Activated T-cell treated with anti-CD3 and anti-CD28 coated beads, Interleukin-2, amount 50 U/mL, for 24 hours (primary cell): ENCODE data around the gene ASCL5.

Experiments
- DNase-seq: peaks from one replicate; pipeline ENCODE4 v3.0.0-alpha.2; 2020
- H3K27ac Mint-ChIP-seq: 2 replicates; pipeline ENCODE4 v1.8.0; 2020; ENCODE audit warnings: mild to moderate bottlenecking, mixed read lengths
- H3K27me3 Mint-ChIP-seq: 2 replicates; pipeline ENCODE4 v1.8.0; 2020; ENCODE audit warnings: mixed read lengths
- H3K36me3 Mint-ChIP-seq: 2 replicates; pipeline ENCODE4 v1.8.0; 2020; ENCODE audit warnings: low read depth, mixed read lengths
- H3K4me1 Mint-ChIP-seq: 2 replicates; pipeline ENCODE4 v1.8.0; 2020; ENCODE audit warnings: low read depth, mixed read lengths
- H3K4me3 Mint-ChIP-seq: 2 replicates; pipeline ENCODE4 v1.8.0; 2020; ENCODE audit warnings: mild to moderate bottlenecking, moderate library complexity, mixed read lengths
- H3K9me3 Mint-ChIP-seq: 2 replicates; pipeline ENCODE4 v1.8.0; 2020; ENCODE audit warnings: mixed read lengths

Gene ASCL5

GRCh38 chr1:201131398-201131797 lies 4.4 kb upstream of the ASCL5 start:
- Mint-ChIP-seq H3K27me3 (peaks cover 2% of the 10 kb centered on the region), H3K4me3 (no peak overlapping the region), H3K27ac (no peak overlapping the region)

GRCh38 chr1:201128962-201129361 lies 2.0 kb upstream of the ASCL5 start:
- H3K4me3 Mint-ChIP-seq, result no peak overlapping the region
- H3K27ac Mint-ChIP-seq, result no peak overlapping the region
- H3K4me1 Mint-ChIP-seq, result no peaks in the 10 kb centered on the region
- H3K36me3 Mint-ChIP-seq, result peaks cover 1% of the 10 kb centered on the region
- no peak for DNase-seq
- H3K27me3 Mint-ChIP-seq, result peaks cover 17% of the 10 kb centered on the region
- no peaks in the 10 kb centered on the region for H3K9me3 Mint-ChIP-seq

More at GRCh38 chr1:201131398-201131797, 4.4 kb upstream of the ASCL5 start:
- H3K36me3 Mint-ChIP-seq, result peaks cover 11% of the 10 kb centered on the region
- no peak for DNase-seq
- H3K4me1 Mint-ChIP-seq, result no peaks in the 10 kb centered on the region
- no peaks in the 10 kb centered on the region for H3K9me3 Mint-ChIP-seq

DNA sequence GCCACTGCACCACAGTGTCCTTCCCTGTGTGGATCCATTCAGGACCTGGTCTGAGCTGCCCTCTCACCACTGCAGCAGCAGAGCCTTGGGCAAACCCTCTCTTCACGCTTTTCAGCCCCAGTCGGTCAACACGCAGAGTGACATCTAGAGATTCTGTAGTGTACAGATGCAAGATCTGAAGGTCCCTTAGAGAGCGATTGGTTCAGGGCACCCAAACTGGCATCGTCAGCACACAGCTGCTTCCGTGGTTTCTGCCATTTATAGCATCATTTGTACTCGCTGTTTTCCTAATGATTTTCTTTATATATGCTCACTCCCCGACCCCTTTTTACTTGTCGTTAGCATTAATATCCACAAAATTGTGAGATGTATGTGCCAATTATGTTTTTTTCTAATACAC lies 1.5 kb upstream of the ASCL5 start:
- H3K36me3 Mint-ChIP-seq, result no peaks in the 10 kb centered on the region
- no peak overlapping the region for H3K4me3 Mint-ChIP-seq
- no peaks in the 10 kb centered on the region for H3K4me1 Mint-ChIP-seq
- no peak overlapping the region for H3K27ac Mint-ChIP-seq
- no peaks in the 10 kb centered on the region for H3K9me3 Mint-ChIP-seq
- H3K27me3 Mint-ChIP-seq, result peaks cover 20% of the 10 kb centered on the region
- DNase-seq, result no peak

DNA sequence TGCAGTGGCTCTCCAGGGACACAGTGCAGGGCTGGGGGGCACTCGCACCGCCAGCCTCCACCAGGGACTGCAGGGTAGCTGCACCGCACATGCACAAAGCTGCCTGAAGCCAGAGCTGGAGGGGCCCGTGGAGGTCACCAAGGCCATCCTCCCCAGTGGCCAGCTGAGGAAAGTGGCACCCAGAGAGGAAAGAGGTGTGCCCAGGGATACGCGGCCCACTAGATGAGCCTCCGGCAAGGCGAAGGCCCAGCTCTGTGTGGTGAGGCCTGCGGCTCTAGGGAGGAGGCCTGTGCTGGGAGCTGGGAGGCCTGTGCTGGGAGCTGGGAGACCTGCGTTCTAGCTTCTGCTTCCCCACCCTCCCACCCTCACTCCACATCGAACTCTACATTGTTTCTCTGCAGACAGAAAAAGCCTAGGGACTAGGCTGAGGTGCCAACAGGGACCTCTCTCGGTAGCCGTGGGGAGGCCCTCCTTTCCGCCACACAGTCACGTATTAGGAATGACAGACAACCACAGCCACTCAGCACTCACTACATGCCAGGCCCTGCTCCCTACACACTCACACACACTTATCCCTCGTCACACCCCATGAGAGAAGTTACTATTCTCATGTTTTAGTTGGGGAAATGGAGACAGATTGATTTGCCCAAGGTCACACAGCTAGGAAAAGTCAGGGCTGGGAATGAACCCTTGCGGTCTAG lies 921 bp upstream of the ASCL5 start:
- Mint-ChIP-seq H3K27me3 (peaks cover 23% of the 10 kb centered on the region), H3K4me3 (no peak overlapping the region), H3K36me3 (no peaks in the 10 kb centered on the region), H3K27ac (no peak overlapping the region), H3K9me3 (no peaks in the 10 kb centered on the region), H3K4me1 (no peaks in the 10 kb centered on the region)
- DNase-seq, result no peak

GRCh38 chr1:201126463-201126831 lies 537 bp downstream of the ASCL5 start:
- DNase-seq, result no peak
- Mint-ChIP-seq H3K9me3 (no peaks in the 10 kb centered on the region), H3K27ac (no peak overlapping the region), H3K4me3 (no peak overlapping the region), H3K4me1 (no peaks in the 10 kb centered on the region), H3K36me3 (no peaks in the 10 kb centered on the region), H3K27me3 (peaks cover 23% of the 10 kb centered on the region)

DNA sequence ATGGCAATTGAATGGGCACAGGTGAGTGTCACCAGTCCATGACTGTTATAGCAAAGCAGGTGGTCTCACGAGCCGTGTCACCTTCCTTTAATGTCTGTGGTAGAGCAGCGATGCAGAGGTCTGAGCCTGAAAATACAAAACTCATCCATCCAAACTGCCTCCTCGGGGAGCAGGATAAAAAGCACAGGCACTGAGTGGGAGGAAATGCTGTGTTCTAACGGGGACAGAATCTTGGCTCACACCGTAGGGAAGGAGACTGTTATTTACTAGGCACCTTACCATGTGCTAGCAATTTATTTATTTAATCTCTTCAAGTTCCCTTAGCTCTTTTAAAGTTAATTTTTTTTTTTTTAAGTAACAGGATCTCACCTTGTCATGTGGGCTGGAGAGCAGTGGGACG lies 1.2 kb downstream of the ASCL5 start:
- DNase-seq, result no peak
- H3K27me3 Mint-ChIP-seq, result peaks cover 23% of the 10 kb centered on the region
- no peak overlapping the region for H3K27ac Mint-ChIP-seq
- H3K4me3 Mint-ChIP-seq, result no peak overlapping the region
- no peaks in the 10 kb centered on the region for H3K9me3 Mint-ChIP-seq
- no peaks in the 10 kb centered on the region for H3K4me1 Mint-ChIP-seq
- no peaks in the 10 kb centered on the region for H3K36me3 Mint-ChIP-seq

GRCh38 chr1:201125019-201125418 lies 2.0 kb downstream of the ASCL5 start:
- Mint-ChIP-seq H3K9me3 (no peaks in the 10 kb centered on the region), H3K27me3 (peaks cover 23% of the 10 kb centered on the region), H3K4me1 (no peaks in the 10 kb centered on the region), H3K27ac (no peak overlapping the region), H3K36me3 (no peaks in the 10 kb centered on the region), H3K4me3 (no peak overlapping the region)
- DNase-seq, result no peak

- H3K36me3 Mint-ChIP-seq, result no peaks in the 10 kb centered on the region
- H3K4me3 Mint-ChIP-seq, result no peak overlapping the region
- DNase-seq, result no peak
- peaks cover 23% of the 10 kb centered on the region for H3K27me3 Mint-ChIP-seq
- peaks cover 6% of the 10 kb centered on the region for H3K4me1 Mint-ChIP-seq
- H3K9me3 Mint-ChIP-seq, result no peaks in the 10 kb centered on the region
- H3K27ac Mint-ChIP-seq, result no peak overlapping the region
Observed at GRCh38 chr1:201123866-201124265, 3.1 kb downstream of the ASCL5 start.

- H3K4me1 Mint-ChIP-seq, result peaks cover 6% of the 10 kb centered on the region
- H3K4me3 Mint-ChIP-seq, result no peak overlapping the region
- H3K9me3 Mint-ChIP-seq, result no peaks in the 10 kb centered on the region
- no peaks in the 10 kb centered on the region for H3K36me3 Mint-ChIP-seq
- H3K27ac Mint-ChIP-seq, result no peak overlapping the region
- peaks cover 21% of the 10 kb centered on the region for H3K27me3 Mint-ChIP-seq
- no peak for DNase-seq
Observed at GRCh38 chr1:201122321-201122957, 4.5 kb downstream of the ASCL5 start.

DNA sequence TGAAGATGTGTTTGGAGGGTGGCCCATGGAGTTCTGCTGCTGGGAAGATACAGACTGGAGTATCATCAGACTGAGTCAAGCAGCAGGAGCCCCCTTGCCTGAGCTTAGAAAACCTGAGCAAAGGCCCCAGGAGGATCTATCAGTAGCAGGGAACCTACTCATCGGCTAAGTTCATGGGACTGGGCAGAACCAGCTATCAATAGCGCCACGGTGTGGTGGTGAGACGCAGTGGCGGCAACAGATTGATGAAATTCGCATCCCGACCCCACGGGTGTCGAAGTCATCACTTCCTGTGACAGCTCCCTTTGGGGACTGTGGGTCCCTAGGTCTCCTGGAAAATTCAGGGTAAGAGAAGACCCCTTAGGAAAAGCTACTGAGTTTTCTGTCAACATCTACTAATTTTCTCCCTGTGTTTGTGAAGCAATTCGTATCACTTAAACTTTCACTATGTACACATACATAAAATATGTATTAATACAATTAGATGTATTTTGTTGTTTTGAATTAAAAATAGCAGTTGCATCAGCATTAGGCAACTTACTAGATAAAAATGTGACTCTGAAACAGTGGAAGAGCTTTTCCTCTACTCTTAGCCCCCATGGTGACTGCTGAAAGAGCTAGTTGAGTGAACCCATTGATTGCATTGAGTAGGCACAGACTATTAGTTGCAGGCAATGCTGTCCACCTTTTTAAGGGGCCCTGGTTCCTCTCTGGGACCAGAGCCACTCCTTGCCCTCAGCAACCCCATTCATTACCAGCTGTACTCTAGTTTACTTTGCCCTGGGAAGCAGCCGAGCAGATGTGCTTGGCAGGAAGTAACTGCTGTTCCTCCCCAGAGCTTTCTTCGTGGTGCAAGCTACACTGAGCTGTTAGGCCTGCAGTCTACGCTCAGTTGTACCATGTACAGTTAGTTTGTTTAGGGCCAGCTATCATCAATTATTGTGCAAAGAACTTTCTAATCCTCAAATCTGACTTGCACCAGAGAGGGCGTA lies 7.5 kb downstream of the ASCL5 start:
- H3K27me3 Mint-ChIP-seq, result peaks cover 12% of the 10 kb centered on the region
- H3K9me3 Mint-ChIP-seq, result no peaks in the 10 kb centered on the region
- no peaks in the 10 kb centered on the region for H3K36me3 Mint-ChIP-seq
- no peak overlapping the region for H3K27ac Mint-ChIP-seq
- DNase-seq, result peak; percentile 62
- no peak overlapping the region for H3K4me3 Mint-ChIP-seq
- peaks cover 15% of the 10 kb centered on the region for H3K4me1 Mint-ChIP-seq

DNA sequence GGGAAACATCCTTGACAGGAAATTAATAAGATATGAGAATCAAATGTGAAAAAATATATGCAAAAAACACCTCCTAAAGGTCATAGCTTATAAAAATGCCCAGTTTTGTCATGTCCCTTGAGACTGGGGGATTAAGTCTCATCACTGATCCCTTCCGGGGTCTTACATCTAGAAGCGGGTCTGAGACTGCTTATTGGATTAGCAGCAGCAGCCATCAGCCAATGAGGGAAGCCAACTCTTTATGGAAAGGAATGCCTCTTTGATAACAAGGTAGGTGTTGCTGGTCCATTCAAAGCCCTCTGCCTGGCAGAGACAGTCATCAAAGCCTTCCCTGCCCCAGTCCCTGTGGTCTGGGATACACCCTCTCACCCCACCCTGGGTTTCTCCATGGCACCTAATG lies 10.9 kb downstream of the ASCL5 start:
- no peaks in the 10 kb centered on the region for H3K9me3 Mint-ChIP-seq
- no peak overlapping the region for H3K4me3 Mint-ChIP-seq
- DNase-seq, result no peak
- H3K27ac Mint-ChIP-seq, result no peak overlapping the region
- H3K4me1 Mint-ChIP-seq, result peaks cover 16% of the 10 kb centered on the region
- H3K36me3 Mint-ChIP-seq, result no peaks in the 10 kb centered on the region
- peaks cover 2% of the 10 kb centered on the region for H3K27me3 Mint-ChIP-seq

DNA sequence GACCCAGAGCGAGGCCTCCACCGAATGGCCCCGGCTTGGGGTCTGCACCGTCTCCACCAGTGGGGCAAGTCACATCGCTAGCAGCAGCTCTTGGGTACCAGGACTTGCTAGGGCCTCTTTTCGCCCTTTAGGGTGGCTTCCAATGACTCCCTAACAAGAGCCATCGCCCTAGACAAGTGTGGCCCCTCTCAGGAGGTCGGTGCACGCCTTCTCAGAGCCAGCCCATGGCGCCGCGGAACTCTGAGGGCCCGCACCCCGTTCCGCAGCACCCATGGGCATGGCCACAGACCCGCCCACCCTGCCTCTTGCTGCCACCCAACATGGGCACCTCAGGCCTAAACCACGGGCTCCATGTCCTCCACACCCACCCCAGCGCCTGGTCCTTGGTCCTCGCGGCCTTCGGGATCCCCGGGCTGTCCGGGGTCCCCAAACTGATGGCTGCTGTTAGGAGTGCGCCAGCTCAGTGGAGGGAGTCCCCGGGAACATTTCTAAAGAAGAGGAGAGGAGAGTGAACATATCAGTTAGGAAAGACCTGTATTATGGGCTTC lies 11.5 kb downstream of the ASCL5 start:
- H3K9me3 Mint-ChIP-seq, result no peaks in the 10 kb centered on the region
- H3K27ac Mint-ChIP-seq, result no peak overlapping the region
- peaks cover 2% of the 10 kb centered on the region for H3K27me3 Mint-ChIP-seq
- no peaks in the 10 kb centered on the region for H3K36me3 Mint-ChIP-seq
- peaks cover 16% of the 10 kb centered on the region for H3K4me1 Mint-ChIP-seq
- no peak overlapping the region for H3K4me3 Mint-ChIP-seq
- no peak for DNase-seq

- Mint-ChIP-seq H3K36me3 (no peaks in the 10 kb centered on the region), H3K4me1 (peaks cover 12% of the 10 kb centered on the region), H3K4me3 (peak overlapping the region; percentile 82), H3K9me3 (no peaks in the 10 kb centered on the region), H3K27me3 (peaks cover 2% of the 10 kb centered on the region), H3K27ac (peak overlapping the region; percentile 85)
- peak; percentile 87 for DNase-seq
Observed at GRCh38 chr1:201114245-201115131, 12.5 kb downstream of the ASCL5 start.
